Measurements from ENCODE around the gene SEM1. TPM values are rescaled to one million over a fixed set of nuclear protein-coding genes. Genes with fewer than 3 reads are reported as not detected.
"Not testable (repeated sequence)": the region's sequence is repeated elsewhere in the genome, so short reads cannot be mapped to it uniquely, and the experiment has no call there.

The SEM1 gene
- 10 to 100 TPM; 34.7 to 36.4 TPM for total RNA-seq

DNA sequence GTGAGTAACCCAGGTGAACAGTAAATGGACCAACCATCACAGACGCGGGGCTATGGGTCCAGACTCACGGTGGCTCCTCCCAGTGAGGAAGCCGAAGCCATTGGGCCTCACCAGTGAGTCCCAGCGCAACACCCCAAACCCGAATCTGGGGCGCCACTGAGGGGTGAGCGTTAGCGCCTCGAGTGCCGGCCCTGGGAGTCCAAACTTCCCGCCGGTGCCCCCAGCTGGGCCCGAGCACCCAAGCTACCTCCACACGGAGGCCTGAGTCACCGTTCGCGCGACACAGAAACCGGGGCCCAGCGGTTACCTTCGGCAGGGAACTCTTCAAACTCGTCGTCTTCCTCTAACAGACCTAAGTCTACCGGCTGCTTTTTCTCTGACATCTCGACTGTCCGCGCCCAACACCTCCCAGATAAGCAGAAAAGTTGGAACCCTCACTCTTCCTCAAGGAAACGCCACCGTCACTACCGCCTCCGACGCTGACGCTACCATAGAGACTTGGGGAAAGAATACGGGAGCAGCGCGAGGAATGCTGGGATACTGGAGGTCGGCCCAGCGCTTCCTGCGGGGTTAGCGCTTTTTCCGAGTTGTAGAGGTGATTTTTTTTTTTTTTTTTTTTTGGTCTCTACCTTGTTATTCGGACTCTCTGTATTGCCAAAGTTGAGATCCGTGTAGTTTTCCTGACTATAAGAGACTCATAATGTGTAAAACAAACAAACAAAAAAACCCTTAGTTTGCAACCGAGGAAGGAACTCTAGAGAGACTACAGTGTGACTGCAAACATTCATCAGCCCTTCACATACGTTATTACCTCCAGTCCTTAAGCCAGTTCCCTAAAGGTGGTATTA, at the start of gene SEM1:
Gene SEM1, minus strand, starts transcription at position 466 of the 848 bp plus-strand sequence. Its CDS starts 83 bp downstream, at position 383.
- TF ChIP-seq, protein P1, sequence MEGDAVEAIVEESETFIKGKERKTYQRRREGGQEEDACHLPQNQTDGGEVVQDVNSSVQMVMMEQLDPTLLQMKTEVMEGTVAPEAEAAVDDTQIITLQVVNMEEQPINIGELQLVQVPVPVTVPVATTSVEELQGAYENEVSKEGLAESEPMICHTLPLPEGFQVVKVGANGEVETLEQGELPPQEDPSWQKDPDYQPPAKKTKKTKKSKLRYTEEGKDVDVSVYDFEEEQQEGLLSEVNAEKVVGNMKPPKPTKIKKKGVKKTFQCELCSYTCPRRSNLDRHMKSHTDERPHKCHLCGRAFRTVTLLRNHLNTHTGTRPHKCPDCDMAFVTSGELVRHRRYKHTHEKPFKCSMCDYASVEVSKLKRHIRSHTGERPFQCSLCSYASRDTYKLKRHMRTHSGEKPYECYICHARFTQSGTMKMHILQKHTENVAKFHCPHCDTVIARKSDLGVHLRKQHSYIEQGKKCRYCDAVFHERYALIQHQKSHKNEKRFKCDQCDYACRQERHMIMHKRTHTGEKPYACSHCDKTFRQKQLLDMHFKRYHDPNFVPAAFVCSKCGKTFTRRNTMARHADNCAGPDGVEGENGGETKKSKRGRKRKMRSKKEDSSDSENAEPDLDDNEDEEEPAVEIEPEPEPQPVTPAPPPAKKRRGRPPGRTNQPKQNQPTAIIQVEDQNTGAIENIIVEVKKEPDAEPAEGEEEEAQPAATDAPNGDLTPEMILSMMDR (IDR thresholded peaks at IDR 0.05): no peak
- intact Hi-C loops (cut with micrococcal nuclease): no loop called here
- Mint-ChIP-seq H3K9me3 (peaks cover 8% of the 10 kb centered on the region), H3K4me1 (ENCODE audit: low read depth) (peaks cover 29% of the 10 kb centered on the region), H3K4me3 (peak within 1 kb of the TSS; percentile 92), H3K27me3 (no peaks in the 10 kb centered on the region), H3K36me3 (ENCODE audit: low read depth) (peaks cover 20% of the 10 kb centered on the region), H3K27ac (peak within 1 kb of the TSS; percentile 95)
- DNase-seq: peak; percentile 82
- ChIA-PET CTCF (no interaction called here), POLR2A (no interaction called here)
- peak; percentile 91 for ATAC-seq

DNA sequence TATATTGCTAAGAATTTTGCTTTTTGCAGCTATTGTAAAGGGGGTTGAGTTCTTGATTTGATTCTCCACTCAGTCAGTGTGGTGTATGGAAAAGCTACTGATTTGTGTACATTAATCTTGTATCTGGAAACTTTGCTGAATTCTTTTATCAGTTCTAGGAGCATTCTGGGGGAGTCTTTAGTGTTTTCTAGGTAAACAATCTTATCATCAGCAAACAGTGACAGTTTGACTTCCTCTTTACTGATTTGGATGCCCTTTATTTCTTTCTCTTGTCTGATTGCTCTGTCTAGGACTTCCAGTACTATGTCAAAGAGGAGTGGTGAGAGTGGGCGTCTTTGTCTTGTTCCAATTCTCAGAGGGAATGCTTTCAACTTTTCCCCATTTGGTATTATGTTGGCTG, 48.2 kb upstream of the SEM1 start:
- peaks cover 23% of the 10 kb centered on the region for H3K27me3 Mint-ChIP-seq
- POLR2A ChIA-PET; H3K4me3 Mint-ChIP-seq; H3K4me1 Mint-ChIP-seq (ENCODE audit: low read depth); intact Hi-C loops (cut with micrococcal nuclease); H3K36me3 Mint-ChIP-seq (ENCODE audit: low read depth); H3K27ac Mint-ChIP-seq; DNase-seq; H3K9me3 Mint-ChIP-seq; CTCF ChIA-PET; ATAC-seq: not testable (repeated sequence)

GRCh38 chr7:96747418-96747940, 37.8 kb upstream of the SEM1 start:
- intact Hi-C loops (cut with micrococcal nuclease): no loop called here
- ChIA-PET CTCF (no interaction called here), POLR2A (no interaction called here)
- ATAC-seq (no peak), DNase-seq (no peak)
- TF ChIP-seq, protein P1 (IDR thresholded peaks at IDR 0.05): no peak
- Mint-ChIP-seq H3K27ac (no peak overlapping the region), H3K9me3 (no peaks in the 10 kb centered on the region), H3K27me3 (peaks cover 10% of the 10 kb centered on the region), H3K4me1 (ENCODE audit: low read depth) (no peaks in the 10 kb centered on the region), H3K36me3 (ENCODE audit: low read depth) (no peaks in the 10 kb centered on the region), H3K4me3 (no peak overlapping the region)

GRCh38 chr7:96740130-96740529, 30.5 kb upstream of the SEM1 start:
- intact Hi-C loops (cut with micrococcal nuclease): no loop called here
- Mint-ChIP-seq H3K4me3 (no peak overlapping the region), H3K27me3 (peaks cover 19% of the 10 kb centered on the region), H3K27ac (no peak overlapping the region), H3K36me3 (ENCODE audit: low read depth) (no peaks in the 10 kb centered on the region), H3K9me3 (no peaks in the 10 kb centered on the region), H3K4me1 (ENCODE audit: low read depth) (no peaks in the 10 kb centered on the region)
- DNase-seq: no peak
- no peak for ATAC-seq
- TF ChIP-seq, protein P1 (IDR thresholded peaks at IDR 0.05): no peak
- ChIA-PET POLR2A (interaction anchor here (0.6 kb wide), 1 partner anchor 1083 kb away, joined by 4 read pairs; no protein-coding TSS in a partner anchor), CTCF (no interaction called here)

- Mint-ChIP-seq H3K4me1 (ENCODE audit: low read depth) (no peaks in the 10 kb centered on the region), H3K9me3 (no peaks in the 10 kb centered on the region), H3K27me3 (peaks cover 19% of the 10 kb centered on the region), H3K27ac (no peak overlapping the region), H3K4me3 (no peak overlapping the region), H3K36me3 (ENCODE audit: low read depth) (no peaks in the 10 kb centered on the region)
- POLR2A ChIA-PET: no interaction called here
- DNase-seq (no peak), ATAC-seq (no peak)
- intact Hi-C loops (cut with micrococcal nuclease): no loop called here
- CTCF ChIA-PET: no interaction called here
- TF ChIP-seq, protein P1 (IDR thresholded peaks at IDR 0.05): no peak
These were observed 30.0 kb upstream of the SEM1 start for GRCh38 chr7:96739609-96740008.

Data from activated CD8-positive, alpha-beta T cell treated with anti-CD3 and anti-CD28 coated beads for 36 hours (primary cell).